ENCODE results near the gene SLC7A5. TPM values are rescaled to one million over a fixed set of nuclear protein-coding genes. Genes with fewer than 3 reads are reported as not detected.
"Not testable (repeated sequence)": the region's sequence is repeated elsewhere in the genome, so short reads cannot be mapped to it uniquely, and the experiment has no call there.

The SLC7A5 gene
- total RNA-seq, 1 experiment from 2014 or later = 81.7 TPM

DNA sequence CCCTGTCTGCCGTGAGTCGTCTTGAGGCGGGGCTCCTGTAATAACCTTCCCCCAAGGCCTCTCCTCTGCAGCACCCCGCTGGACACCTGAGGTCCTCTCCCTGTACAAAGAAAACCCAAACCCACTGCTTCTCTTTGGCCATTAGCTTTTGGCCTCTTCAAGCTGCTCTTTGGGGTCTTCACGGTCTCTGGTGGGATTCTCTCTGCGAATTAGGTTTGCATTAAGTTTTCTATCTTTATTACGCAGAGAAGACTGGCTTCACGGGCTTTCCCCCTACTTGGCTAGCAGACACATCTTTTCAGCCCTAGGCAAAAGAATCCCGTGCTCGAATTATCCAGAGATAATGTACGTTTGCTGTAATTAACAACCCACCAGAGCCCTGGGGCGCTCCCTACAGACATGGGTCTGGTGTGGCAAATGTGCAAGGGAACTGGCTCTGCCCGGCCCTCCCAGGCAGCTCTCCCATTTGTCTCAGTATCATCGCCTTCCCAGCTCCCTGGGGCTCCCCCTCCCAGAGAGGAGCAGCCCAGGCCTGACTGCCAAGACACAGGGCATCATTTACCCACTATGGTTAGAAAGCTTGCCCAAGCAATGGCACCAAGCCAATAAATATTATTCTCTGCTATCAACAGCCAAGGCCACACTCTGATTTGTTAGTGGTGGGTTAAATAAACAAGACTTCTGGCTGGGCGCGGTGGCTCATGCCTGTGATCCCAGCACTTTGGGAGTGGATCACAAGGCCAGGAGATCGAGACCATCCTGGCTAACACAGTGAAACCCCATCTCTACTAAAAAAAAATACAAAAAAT lies 78.8 kb downstream of the SLC7A5 start:
- DNase-seq (ENCODE audit: low read depth) = peak; percentile 95
- in situ Hi-C loops (cut with HindIII; ENCODE audit: low pct_unique_long_range_greater_than_20kb, low sequenced_read_pairs) = no loop called here

- DNase-seq (ENCODE audit: low read depth) = peak; percentile 95
Measured at GRCh38 chr16:87789437-87790291, 79.6 kb downstream of the SLC7A5 start.

GRCh38 chr16:87788730-87789436 lies 80.4 kb downstream of the SLC7A5 start:
- in situ Hi-C loops (cut with HindIII; ENCODE audit: low pct_unique_long_range_greater_than_20kb, low sequenced_read_pairs); DNase-seq (ENCODE audit: low read depth): not testable (repeated sequence)

More at GRCh38 chr16:87789437-87790291, 79.6 kb downstream of the SLC7A5 start:
- in situ Hi-C loops (cut with HindIII; ENCODE audit: low pct_unique_long_range_greater_than_20kb, low sequenced_read_pairs) = no loop called here

GRCh38 chr16:87787451-87788091 lies 81.7 kb downstream of the SLC7A5 start:
- DNase-seq (ENCODE audit: low read depth); in situ Hi-C loops (cut with HindIII; ENCODE audit: low pct_unique_long_range_greater_than_20kb, low sequenced_read_pairs): not testable (repeated sequence)

GRCh38 chr16:87784812-87785211 lies 84.5 kb downstream of the SLC7A5 start:
- DNase-seq (ENCODE audit: low read depth) = peak; percentile 17
- in situ Hi-C loops (cut with HindIII; ENCODE audit: low pct_unique_long_range_greater_than_20kb, low sequenced_read_pairs) = no loop called here

DNA sequence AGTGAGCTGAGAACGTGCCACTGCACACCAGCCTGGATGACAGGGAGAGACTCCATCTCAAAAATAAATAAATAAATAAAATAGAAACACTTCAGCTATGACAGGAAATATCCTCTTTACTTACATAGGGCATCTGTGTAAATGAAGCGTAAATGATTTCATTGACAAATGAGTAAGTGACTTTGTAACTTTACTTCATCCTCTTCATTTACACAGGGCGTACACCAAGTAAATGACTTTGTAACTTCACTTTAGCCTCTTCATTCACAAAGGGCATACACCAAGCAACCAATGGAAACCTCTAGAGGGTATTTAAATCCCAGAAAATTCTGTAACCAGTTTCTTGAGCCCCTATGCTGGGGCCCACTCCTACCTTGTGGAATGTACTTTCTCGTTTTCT lies 87.3 kb downstream of the SLC7A5 start:
- in situ Hi-C loops (cut with HindIII; ENCODE audit: low pct_unique_long_range_greater_than_20kb, low sequenced_read_pairs) = no loop called here
- no peak for DNase-seq (ENCODE audit: low read depth)

- DNase-seq (ENCODE audit: low read depth) = no peak
- in situ Hi-C loops (cut with HindIII; ENCODE audit: low pct_unique_long_range_greater_than_20kb, low sequenced_read_pairs) = no loop called here
Measured at GRCh38 chr16:87780385-87780989, 88.8 kb downstream of the SLC7A5 start.

Other genes starting within 250 kb of the SLC7A5 start
- 28.1 and 38.3 TPM in 2 replicates for gene KLHDC4, start 103.5 kb downstream of the SLC7A5 start, total RNA-seq (2014; rRNA removed; shearing (Covaris generic); ENCODE audit: low replicate concordance)
- gene CA5A, start 67.0 kb upstream of the SLC7A5 start, total RNA-seq (2014; rRNA removed; shearing (Covaris generic); ENCODE audit: low replicate concordance) = not detected in 2 replicates
- 14.9 and 16.7 TPM in 2 replicates for gene BANP, start 81.9 kb upstream of the SLC7A5 start, total RNA-seq (2014; rRNA removed; shearing (Covaris generic); ENCODE audit: low replicate concordance)